Measurements from ENCODE around the gene ISM2. TPM values are rescaled to one million over a fixed set of nuclear protein-coding genes. Genes with fewer than 3 reads are reported as not detected.

The ISM2 gene
- total and polyA plus RNA-seq, 10 of the 15 experiments (the other 5 are each of a cell fraction or from before 2014, with no cell fraction given) = 0.03 TPM; not detected in 9

DNA sequence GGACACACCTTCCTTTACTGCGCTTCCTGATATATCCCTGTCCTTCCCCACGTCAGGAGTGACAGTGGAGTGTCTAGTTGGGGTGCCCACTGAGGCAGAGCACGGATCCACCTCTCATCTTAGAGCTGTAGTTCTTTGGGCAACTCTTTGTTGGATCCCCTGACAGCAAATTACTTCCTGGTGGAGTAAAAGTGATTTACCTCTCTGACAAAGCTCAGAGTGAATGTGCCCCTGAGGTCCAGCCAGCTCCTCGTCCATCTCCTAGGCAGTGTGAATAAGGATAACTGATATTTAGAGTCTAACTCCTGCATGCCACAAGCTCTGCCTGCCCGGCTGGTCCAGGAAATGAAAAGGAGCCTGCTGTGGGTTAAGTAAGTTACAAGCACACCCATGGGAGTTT, 24.7 kb downstream of the ISM2 start:
- no peak for ATAC-seq
- peaks cover 6% of the 10 kb centered on the region for H3K4me1 ChIP-seq (ENCODE audit: control insufficient read depth, insufficient read depth, low read length)
- H3K4me2 ChIP-seq (ENCODE audit: control insufficient read depth, insufficient read depth) = no peak overlapping the region
- H3K9me3 ChIP-seq (replicated peaks; ENCODE audit: control insufficient read depth, insufficient read depth, low read length) = no peaks in the 10 kb centered on the region
- H3K27me3 ChIP-seq (replicated peaks in 1 of 2; ENCODE audit: control insufficient read depth in 2 of 2, insufficient read depth in 2 of 2, low read length in 1 of 2) = no peaks in the 10 kb centered on the region; a peak in 1 of 4 replicates
- RAD21 ChIA-PET (ENCODE audit: unreplicated experiment) = no interaction called here
- SMC1A ChIA-PET (ENCODE audit: uncharacterized antibody, unreplicated experiment) = interaction anchor here (0.6 kb wide), 1 partner anchor 104 kb away, joined by 3 read pairs; no protein-coding TSS in a partner anchor
- CTCF ChIA-PET = no interaction called here
- no peak overlapping the region for H2AFZ ChIP-seq (ENCODE audit: control insufficient read depth, low read depth, low read length)
- intact Hi-C loops (cut with micrococcal nuclease; ENCODE audit: unreplicated experiment) (no loop called here), in situ Hi-C loops (cut with MboI) (no loop called here)
- WGBS (ENCODE audit: insufficient coverage, insufficient replicate concordance, low lambda C conversion rate, missing lambda C conversion rate) = 22% methylated on average over 5 of the region's 5 CpGs
- H4K20me1 ChIP-seq (ENCODE audit: control insufficient read depth, insufficient read depth) = no peaks in the 10 kb centered on the region
- no peak for FAIRE-seq
- no peak for TF ChIP-seq MAX (IDR thresholded peaks at IDR 0.05; ENCODE audit: low read depth, low read length)
- no peak for TF ChIP-seq IRF4 (IDR thresholded peaks at IDR 0.05; ENCODE audit: low read depth, low read length)
- TF ChIP-seq CEBPB (IDR thresholded peaks at IDR 0.05; ENCODE audit: borderline replicate concordance in 1 of 2, low read depth in 2 of 2, low read length in 2 of 2) = no peak
- no peak for TF ChIP-seq ZNF622 (IDR thresholded peaks at IDR 0.05)
- TF ChIP-seq CHD4 (IDR thresholded peaks at IDR 0.05) = no peak
- TF ChIP-seq HSF1 (IDR thresholded peaks at IDR 0.05; ENCODE audit: low read depth, low read length) = no peak
- TF ChIP-seq SREBF1 (IDR thresholded peaks at IDR 0.05; ENCODE audit: low read length) = no peak
- TF ChIP-seq TCF12 (IDR thresholded peaks at IDR 0.05; ENCODE audit: low read depth, low read length) = no peak
- TF ChIP-seq BCL11A (IDR thresholded peaks at IDR 0.05; ENCODE audit: low read depth, low read length) = no peak
- TF ChIP-seq HDGF (IDR thresholded peaks at IDR 0.05) = no peak
- TF ChIP-seq TBL1XR1 (IDR thresholded peaks at IDR 0.05; ENCODE audit: low read depth, low read length) = no peak
- H3K9ac ChIP-seq (ENCODE audit: control insufficient read depth, insufficient read depth, low read length) = no peak overlapping the region
- no peak overlapping the region for H3K27ac ChIP-seq (ENCODE audit: control insufficient read depth, insufficient read depth)
- DNase-seq (ENCODE audit: low read depth, low spot score) = no peak
- no TSS peak for BruUV-seq (replicated peaks)
- no peak overlapping the region for H3K4me3 ChIP-seq
- no peaks in the 10 kb centered on the region for H3K79me2 ChIP-seq (ENCODE audit: control insufficient read depth, insufficient read depth, low read length)
- POLR2A ChIA-PET = interaction anchor here (0.5 kb wide), 1 partner anchor 653 kb away, joined by 9 read pairs; no protein-coding TSS in a partner anchor
- H3K36me3 ChIP-seq (ENCODE audit: control insufficient read depth in 2 of 2, insufficient read depth in 2 of 2, low read length in 1 of 2) = peaks cover 5 to 8% of the 10 kb centered on the region in 2 experiments; a peak in 3 of 4 replicates
